Hepatocyte (in vitro differentiated cells): ENCODE data around the gene MACROD2.

Source experiments
- CTCF ChIP-seq: fragments of 200-600 bp; sonication (generic); IDR thresholded peaks from 2 replicates; pipeline ENCODE4 v1.5.1; 2016; ENCODE audit warnings: antibody characterized with exemption, mild to moderate bottlenecking; ENCODE audit not compliant: poor library complexity
- EZH2phosphoT487 ChIP-seq: fragments of 200-600 bp; sonication (generic); IDR thresholded peaks from one replicate; pipeline ENCODE4 v1.6.1; 2018; ENCODE audit warnings: antibody characterized with exemption, mild to moderate bottlenecking, low read depth, moderate library complexity; ENCODE audit not compliant: unreplicated experiment, severe bottlenecking

- no peak for TF ChIP-seq EZH2phosphoT487
- no peak for TF ChIP-seq CTCF
Measured at GRCh38 chr20:15622368-15622767, 1627.1 kb downstream of the MACROD2 start.
